Ascending aorta (tissue), 2 donors: Measurements from ENCODE around the gene KCNG4. TPM values are rescaled to one million over a fixed set of nuclear protein-coding genes. Genes with fewer than 3 reads are reported as not detected.

Experiments used
- DNase-seq, 2 donors: peaks; one replicate each; pipeline ENCODE4 v3.0.0-alpha.2; 2019; ENCODE audit warnings: low spot score in 2 of 2
- H3K27ac ChIP-seq, 2 donors: fragments of 200-600 bp; sonication (generic); one replicate each; pipeline ENCODE4 v1.5.1; 2016 to 2017; ENCODE audit warnings: mild to moderate bottlenecking in 1 of 2
- H3K27me3 ChIP-seq: fragments of 200-600 bp; sonication (generic); one replicate; pipeline ENCODE4 v1.5.1; 2017
- H3K36me3 ChIP-seq, 2 donors: fragments of 200-600 bp; sonication (generic); one replicate each; pipeline ENCODE4 v1.5.1; 2016
- H3K4me1 ChIP-seq, 2 donors: fragments of 200-600 bp; sonication (generic); one replicate each; pipeline ENCODE4 v1.5.1; 2016 to 2017; ENCODE audit warnings: mild to moderate bottlenecking in 1 of 2
- H3K4me3 ChIP-seq, 2 donors: fragments of 200-600 bp; sonication (generic); one replicate each; pipeline ENCODE4 v1.5.1; 2016 to 2017; ENCODE audit warnings: mild to moderate bottlenecking in 1 of 2
- H3K9me3 ChIP-seq, 2 donors: fragments of 200-600 bp; sonication (generic); one replicate each; pipeline ENCODE4 v1.5.1; 2016
- intact Hi-C: fragments of 100-400 bp; cut with DNase I; formaldehyde crosslinking; loops from one replicate; pipeline ENCODE4 v1.15.1; 2023
- total RNA-seq: library from RNA; depleted of rRNA; stranded (reverse); fragments of >200 nt; gene quantifications from one replicate; pipeline ENCODE4 v1.1.0, GENCODE V29; 2016
- TF ChIP-seq, protein P1 (sequence below), 3 experiments: fragments of 200-600 bp in 2 of 3; fragments of 450-650 bp in 1 of 3; sonication (generic) in 2 of 3; IDR thresholded peaks; one replicate each; pipeline ENCODE4 v1.5.1; 2016 to 2019; ENCODE audit warnings: antibody characterized with exemption in 3 of 3, mild to moderate bottlenecking in 1 of 3, moderate library complexity in 1 of 3

KCNG4 gene
- total RNA-seq, 1 donor from 2014 or later = not detected

DNA sequence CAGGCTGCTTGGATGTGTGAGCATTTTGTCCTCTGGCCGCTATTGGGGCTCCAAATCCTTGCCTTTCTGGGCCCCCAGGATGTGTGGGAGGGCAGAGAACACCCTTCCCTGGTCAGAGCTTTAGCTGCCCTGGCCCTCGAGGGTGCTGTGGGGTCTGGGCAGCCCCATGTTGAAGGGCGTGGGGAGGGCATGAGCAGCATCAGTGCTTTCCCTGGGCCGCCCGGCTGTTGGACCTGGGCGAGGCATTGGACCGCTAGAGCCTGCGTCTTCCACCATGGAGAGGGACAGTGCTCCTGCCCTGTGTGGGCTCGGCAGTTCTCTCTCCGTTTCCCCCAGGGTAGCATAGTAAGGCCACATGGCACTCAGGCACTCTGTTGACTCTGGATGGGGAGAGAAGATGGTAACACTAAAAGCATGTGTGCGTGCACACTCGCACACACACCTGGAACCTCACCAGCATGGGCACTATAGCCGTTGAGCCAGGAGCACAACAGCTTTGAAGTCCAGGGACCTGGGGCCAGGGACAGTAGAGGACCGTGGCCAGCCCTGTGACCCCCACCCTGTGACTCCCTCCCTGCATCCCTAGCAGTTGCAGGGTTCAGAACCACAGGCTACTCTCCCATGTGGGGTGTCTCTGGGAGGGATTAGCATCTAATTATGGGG lies 42.2 kb downstream of the KCNG4 start:
- intact Hi-C loops = no loop called here
- peaks cover 5% of the 10 kb centered on the region for H3K27me3 ChIP-seq
- no peaks in the 10 kb centered on the region for H3K36me3 ChIP-seq
- TF ChIP-seq, protein P1, sequence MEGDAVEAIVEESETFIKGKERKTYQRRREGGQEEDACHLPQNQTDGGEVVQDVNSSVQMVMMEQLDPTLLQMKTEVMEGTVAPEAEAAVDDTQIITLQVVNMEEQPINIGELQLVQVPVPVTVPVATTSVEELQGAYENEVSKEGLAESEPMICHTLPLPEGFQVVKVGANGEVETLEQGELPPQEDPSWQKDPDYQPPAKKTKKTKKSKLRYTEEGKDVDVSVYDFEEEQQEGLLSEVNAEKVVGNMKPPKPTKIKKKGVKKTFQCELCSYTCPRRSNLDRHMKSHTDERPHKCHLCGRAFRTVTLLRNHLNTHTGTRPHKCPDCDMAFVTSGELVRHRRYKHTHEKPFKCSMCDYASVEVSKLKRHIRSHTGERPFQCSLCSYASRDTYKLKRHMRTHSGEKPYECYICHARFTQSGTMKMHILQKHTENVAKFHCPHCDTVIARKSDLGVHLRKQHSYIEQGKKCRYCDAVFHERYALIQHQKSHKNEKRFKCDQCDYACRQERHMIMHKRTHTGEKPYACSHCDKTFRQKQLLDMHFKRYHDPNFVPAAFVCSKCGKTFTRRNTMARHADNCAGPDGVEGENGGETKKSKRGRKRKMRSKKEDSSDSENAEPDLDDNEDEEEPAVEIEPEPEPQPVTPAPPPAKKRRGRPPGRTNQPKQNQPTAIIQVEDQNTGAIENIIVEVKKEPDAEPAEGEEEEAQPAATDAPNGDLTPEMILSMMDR (IDR thresholded peaks at IDR 0.05) = no peak
- no peaks in the 10 kb centered on the region for H3K4me1 ChIP-seq
- no peak overlapping the region for H3K27ac ChIP-seq
- H3K9me3 ChIP-seq = no peaks in the 10 kb centered on the region
- no peak overlapping the region for H3K4me3 ChIP-seq
- DNase-seq = no peak

DNA sequence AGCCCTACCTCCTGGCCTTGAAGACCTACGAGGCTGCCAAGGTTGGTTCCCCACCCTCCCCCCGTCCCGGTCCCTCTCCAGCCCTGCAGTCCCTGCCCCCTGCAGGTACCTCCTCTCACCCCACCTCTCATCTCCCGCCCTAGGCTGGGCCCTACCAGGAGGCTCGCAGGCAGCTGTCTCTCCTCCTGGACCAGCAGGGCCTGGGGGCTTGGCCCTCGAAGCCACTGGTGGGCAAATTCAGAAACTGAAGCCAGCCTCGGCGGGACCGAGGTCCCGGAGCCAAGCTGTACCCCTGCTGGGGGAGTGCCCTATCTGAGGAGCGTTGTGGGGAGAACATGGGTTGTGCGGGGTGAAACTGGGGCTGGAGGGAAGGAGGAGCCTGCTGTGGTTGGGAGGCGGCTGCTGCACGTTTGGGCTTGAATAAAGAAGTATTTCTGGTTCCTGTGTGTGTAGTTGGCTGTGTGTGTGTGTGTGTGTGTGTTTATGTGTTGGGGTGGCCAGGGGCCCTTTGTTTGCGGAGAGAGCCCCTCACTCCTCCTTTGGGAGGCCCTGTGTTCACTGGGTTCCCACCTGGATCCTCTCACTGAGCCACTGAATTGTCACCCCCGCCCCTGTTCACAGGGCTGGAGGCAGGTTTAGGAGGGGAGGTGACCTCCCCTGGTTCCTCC lies 43.0 kb downstream of the KCNG4 start:
- Histone ChIP-seq H3K4me3 (no peak overlapping the region), H3K27ac (no peak overlapping the region), H3K9me3 (no peaks in the 10 kb centered on the region), H3K4me1 (no peaks in the 10 kb centered on the region), H3K36me3 (no peaks in the 10 kb centered on the region), H3K27me3 (peaks cover 5% of the 10 kb centered on the region)
- TF ChIP-seq, protein P1 (IDR thresholded peaks at IDR 0.05) = no peak
- no peak for DNase-seq
- intact Hi-C loops = no loop called here

DNA sequence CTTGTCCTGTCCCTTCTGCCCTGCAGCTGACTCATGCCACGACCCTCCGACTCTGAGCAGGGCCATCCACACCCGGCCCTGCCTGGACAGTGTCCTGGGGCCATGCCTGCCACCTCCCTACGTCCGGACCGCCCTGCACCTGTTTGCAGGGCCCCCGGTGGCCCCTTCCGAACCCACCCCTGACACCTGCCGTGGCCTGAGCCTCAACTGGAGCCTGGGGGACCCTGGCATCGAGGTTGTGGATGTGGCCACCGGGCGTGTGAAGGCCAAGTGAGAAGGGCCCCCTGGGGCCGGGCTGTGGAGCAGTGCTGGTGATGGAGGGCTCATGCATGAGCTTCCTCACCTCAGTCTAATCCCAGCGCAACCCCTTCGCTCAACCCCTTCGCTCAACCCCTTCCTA lies 43.7 kb downstream of the KCNG4 start:
- no peak for DNase-seq

DNA sequence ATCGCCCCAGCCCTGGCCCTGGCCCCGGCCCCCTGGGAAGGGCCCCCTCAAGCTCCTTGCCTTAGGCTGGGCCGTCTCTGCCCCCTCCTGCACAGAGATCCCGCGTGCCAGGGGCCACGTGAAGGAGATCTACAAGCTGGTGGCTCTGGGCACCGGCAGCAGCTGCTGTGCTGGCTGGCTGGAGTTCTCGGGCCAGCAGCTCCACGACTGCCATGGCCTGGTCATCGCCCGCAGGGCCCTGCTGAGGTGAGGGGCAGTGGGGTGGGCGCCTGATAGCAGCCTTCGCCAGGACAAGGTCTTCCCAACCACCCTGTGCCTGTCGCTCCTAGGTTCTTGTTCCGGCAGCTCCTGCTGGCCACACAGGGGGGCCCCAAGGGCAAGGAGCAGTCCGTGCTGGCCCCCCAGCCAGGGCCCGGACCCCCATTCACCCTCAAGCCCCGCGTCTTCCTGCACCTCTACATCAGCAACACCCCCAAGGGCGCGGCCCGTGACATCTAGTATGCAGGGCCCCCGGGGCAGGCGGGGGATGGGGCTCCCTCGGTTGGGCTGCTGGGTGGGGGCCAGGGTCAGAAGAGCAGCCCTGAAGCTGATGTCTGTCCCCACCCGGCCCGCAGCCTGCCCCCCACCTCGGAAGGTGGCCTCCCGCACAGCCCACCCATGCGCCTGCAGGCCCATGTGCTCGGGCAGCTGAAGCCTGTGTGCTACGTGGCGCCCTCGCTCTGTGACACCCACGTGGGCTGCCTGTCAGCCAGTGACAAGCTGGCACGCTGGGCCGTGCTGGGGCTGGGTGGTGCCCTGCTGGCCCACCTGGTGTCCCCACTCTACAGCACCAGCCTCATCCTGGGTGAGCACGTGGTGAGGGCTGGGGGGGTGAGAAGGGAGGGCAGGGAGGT lies 44.4 kb downstream of the KCNG4 start:
- no peaks in the 10 kb centered on the region for H3K36me3 ChIP-seq
- peaks cover 5% of the 10 kb centered on the region for H3K27me3 ChIP-seq
- H3K9me3 ChIP-seq = no peaks in the 10 kb centered on the region
- TF ChIP-seq, protein P1 (IDR thresholded peaks at IDR 0.05) = no peak
- DNase-seq = no peak
- intact Hi-C loops = no loop called here
- H3K4me3 ChIP-seq = no peak overlapping the region
- no peaks in the 10 kb centered on the region for H3K4me1 ChIP-seq
- no peak overlapping the region for H3K27ac ChIP-seq

More for the DNA sequence above, 43.7 kb downstream of the KCNG4 start:
- intact Hi-C loops = no loop called here
- TF ChIP-seq, protein P1 (IDR thresholded peaks at IDR 0.05) = no peak
- Histone ChIP-seq H3K9me3 (no peaks in the 10 kb centered on the region), H3K4me1 (no peaks in the 10 kb centered on the region), H3K36me3 (no peaks in the 10 kb centered on the region), H3K4me3 (no peak overlapping the region), H3K27ac (no peak overlapping the region), H3K27me3 (peaks cover 5% of the 10 kb centered on the region)

DNA sequence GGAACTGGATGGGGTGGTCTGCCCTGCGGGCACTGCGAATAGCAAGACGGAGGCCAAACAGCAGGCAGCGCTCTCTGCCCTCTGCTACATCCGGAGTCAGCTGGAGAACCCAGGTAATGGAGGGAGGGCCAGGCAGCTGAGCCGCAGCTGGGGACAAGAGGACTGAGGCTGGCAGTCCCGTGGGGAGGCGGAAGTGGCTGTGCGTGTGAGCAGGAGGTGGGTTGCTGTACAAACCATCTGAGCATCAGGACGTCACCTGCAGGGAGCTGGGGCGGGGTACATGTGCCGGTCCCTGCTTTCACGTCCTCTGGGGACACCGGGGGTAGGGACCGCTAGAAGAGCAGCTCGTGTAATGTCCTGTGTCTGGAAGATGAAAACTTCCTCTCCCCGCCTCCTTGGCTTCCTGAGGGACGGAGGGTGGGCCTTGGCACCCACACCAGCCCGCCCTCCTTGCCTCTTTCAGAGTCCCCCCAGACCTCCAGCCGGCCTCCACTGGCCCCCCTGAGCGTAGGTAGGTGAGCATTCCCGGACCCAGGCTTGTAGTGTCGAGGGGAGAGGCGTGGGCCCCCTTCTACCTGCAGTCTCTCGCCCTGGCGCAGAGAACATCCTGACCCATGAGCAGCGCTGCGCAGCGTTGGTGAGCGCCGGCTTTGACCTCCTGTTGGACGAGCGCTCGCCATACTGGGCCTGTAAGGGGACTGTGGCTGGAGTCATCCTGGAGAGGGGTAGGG lies 45.2 kb downstream of the KCNG4 start:
- Histone ChIP-seq H3K4me1 (no peaks in the 10 kb centered on the region), H3K4me3 (no peak overlapping the region), H3K9me3 (no peaks in the 10 kb centered on the region), H3K36me3 (no peaks in the 10 kb centered on the region), H3K27me3 (peaks cover 5% of the 10 kb centered on the region), H3K27ac (no peak overlapping the region)
- DNase-seq = no peak
- TF ChIP-seq, protein P1 (IDR thresholded peaks at IDR 0.05) = no peak
- intact Hi-C loops = no loop called here
